ENCODE data around the gene CABLES2.
"Not testable (repeated sequence)": the region's sequence is repeated elsewhere in the genome, so short reads cannot be mapped to it uniquely, and the experiment has no call there.

Gene CABLES2

DNA sequence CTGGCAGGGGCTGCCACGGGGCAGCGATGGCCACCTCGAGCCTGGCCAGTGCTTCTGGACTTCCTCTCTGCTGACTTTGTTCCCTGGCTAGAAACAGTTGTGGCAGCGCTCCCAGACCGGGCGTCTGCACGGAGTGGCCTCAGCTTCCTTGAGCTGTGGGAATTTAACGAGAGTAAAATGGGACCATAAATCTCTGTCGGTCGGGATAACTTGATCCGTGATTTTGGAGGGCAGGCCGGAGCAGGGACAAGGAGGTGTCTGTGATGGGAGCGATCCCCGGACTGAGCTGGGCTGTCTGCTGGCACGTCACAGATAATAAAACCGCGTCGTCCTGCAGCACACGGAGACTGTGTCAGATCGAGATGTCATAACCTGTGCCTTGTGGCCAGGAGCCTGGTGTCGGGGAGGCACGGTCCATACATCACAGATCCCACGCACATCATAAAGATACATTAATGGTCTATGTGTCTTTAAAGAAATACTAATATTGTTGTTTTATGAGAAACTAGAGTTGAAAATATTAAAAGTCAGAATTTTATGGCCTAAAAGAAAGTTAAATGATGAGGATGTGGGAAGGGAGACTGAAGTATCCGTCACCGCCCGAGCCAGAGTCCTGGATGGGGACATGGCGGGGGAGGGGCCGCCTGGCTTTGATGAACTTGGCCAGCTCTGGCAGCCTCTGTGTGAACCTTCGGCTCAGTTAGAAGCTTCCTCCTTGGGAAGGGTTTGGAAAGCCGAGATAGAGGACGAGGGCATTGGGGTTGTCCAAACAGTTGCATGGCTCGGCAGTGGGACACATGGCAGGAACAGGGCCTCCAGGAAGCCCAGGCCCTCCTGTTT is 26.8 kb upstream of the CABLES2 start:
- no peak for DNase-seq

DNA sequence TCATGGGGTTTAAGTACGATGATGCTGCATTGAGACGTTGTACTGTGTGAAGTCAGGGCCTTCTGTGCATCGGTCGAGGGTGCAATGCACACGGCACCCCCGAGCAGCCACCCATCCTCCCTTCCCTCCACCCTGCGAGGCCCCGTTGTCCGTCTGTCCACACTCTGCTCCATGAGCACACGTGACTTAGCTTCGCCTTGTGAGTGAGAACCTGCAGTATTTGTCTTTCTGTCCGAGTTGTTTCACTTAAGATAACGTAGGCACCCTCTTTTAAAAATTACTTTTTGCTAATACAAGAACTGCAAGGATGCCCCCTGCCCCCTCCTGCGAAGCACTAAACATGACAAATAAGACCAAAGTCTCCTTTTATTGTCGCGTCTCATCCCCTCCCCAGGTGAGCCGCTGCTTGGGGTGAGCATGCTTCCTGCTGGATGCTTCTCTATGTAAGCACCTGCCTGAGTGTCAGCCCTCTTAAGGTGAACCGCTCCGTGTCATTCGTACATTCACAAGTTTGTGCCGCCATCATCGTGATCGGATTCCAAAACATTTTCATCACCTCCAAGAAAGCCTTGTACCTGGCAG is 23.9 kb upstream of the CABLES2 start:
- no peak for DNase-seq

DNA sequence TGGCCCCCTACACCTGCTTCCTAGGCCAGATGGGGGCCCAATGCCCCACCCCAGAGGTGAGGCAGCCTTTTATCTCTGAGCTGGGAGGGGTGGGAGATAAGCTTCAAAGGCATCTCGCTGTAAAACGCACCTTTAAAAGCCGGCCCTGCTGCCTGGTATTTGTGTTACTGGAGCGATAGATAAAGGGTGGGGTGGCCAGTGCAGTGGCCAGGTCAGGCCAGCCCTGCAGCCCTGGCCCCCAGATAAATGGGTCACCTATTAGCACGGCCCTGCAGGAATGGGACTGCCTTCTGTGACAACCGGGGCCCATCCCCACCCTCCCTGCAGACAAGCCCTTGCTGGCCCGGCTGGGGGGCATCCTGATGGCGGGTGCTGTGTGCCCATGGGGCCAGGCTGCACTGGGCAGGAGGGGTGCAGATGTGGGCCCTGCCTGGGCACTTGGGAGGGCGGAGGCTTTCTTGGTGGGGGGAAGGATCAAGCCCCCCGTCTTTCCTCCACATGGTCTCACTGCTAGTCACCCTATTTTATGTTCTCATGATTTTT is 23.3 kb upstream of the CABLES2 start:
- DNase-seq = no peak

DNA sequence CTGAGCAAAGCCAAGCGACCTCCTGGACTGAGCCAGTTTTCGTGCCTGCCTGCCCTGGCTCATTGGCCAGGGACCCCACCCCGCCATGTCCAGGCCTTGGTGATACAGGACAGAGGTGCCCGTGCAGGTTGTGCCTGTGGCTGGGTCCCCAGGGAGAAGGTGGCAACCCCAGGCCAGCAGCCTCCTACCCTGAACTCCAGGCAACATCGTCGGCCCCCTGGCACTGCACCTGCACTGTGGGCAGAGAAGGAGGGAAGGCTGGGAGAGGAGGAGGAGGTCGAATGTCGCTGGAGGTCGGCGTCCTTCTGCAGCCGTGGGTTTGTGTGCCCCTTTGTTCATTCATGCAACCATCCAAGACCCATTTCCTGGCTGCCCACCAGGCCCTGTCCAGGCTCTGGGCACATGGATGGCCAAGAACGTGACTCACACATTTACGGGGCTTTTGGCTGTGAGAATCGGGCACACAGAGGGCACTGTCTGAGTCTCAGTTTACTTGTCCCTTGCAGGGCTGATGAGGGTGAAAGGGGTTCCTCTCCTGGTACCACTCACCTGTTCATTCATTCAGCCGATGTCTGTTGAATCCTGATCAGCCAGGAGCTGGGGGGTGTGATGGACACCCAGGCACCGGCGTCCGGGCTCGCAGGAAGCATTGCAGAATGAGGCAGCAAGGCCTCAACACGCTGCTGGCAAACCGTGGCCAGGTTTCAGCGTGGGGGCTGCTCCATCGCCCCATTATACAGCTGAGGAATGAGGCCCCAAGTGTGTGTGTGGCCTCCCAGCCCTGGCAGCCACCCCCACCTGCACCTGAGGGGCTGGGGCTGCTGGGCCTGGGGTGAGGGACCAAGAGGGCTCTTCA is 22.6 kb upstream of the CABLES2 start:
- no peak for DNase-seq

DNA sequence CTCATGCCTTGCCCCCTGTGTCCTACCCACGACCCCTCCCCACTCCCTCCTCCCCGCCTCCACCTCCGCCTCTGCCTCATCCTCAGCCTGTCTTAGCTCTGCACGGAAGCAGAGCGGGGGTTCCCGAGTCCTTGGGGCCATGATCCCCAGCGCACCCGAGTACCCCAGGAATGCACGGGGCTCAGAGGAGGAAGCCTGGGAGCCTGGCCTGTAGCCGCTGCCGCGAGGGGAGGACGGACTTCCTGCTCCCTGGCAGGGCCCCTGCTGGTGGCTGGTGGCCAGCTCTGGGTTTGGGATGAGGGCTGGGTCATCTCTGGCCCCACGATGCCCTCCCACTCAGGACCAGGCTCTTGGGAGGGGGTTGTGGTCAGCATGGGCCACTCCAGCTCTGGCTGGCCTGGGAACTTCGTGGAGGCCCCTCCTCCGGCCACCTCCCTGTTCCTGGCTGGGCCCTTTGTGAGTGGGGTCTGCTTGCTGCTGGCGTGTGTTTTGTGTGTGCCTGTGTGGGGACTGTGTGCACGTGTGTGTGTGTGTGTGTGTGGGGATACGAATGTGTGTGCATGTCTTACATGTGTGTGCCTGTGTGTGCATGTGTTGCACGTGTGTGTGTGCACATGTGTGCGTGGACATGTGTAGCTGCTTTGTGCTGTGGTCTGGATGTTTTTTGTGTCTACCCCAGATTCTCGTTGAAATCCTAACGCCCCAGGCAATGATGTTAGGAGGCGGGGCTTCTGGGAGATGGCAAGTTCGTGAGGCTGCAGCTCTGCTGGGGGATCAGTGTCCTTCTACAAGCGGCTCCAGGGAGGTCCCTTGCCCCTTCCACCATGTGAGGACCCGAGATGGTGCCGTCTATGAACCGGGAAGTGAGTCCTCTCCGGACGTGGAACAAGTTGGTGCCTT is 21.6 kb upstream of the CABLES2 start:
- DNase-seq = no peak

DNA sequence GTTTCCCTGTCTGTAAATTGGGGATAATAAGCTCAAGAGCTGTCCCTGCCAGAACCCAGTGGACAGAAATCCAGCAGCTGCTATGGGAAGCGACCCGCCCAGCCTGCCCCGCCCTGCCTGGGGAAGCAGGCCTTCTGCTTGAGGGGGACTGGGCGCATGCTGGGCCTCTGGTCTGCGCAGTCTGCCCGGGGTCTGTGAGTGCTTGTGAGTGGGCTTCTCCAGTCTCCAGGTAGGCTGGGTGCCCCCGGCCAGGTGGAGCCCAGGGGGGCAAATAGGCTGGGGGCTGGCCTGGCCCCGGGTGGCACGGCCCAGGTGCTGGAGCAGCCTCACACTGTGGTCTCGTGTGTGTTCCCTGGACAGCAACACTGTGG is 20.9 kb upstream of the CABLES2 start:
- no peak for DNase-seq

DNA sequence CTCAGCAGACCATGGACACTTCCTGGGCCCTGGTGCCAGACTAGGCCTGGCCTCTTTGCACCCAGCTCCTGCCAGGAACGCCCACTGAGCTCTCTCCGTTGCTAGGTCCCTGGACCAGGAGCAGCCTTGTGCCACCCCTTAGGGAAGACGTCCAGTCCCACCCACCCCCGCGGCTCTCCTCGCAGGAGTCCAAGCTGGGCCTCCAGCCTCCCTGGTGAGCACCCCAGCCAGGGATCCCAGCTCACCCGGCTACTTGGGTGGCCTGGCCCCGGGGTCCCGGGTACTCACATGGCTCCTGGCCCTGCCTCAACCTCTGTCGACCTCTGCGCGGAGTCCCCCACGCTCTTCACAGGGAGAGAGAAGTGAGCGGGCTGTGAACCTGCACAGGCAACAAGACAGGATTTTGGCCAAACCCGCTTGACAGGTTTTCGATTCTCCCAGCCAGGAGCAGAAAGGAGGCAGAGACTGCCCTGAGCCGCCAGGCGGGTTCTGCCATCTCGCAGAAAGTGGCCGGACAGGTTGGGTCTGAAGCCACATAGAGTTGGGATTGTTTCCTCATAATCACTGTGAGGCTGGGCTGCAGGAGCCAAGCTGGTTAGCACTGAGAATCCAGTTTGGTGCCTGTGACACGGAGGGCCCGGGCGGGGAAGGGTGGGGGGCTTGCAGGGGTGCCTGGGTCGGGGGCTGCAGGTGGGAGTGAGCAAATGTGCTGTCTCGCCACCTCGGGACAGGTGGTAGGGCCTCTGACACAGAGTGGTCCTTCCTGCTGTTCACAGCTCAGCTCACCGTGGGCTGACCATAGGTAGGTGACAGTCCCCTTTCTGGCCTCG is 20.3 kb upstream of the CABLES2 start, which contains the start of gene RBBP8NL:
Gene RBBP8NL (minus strand): TSS at position 368 of the 830 bp plus-strand sequence. CDS start 7,892 bp downstream, outside the sequence.
- no peak for DNase-seq

DNA sequence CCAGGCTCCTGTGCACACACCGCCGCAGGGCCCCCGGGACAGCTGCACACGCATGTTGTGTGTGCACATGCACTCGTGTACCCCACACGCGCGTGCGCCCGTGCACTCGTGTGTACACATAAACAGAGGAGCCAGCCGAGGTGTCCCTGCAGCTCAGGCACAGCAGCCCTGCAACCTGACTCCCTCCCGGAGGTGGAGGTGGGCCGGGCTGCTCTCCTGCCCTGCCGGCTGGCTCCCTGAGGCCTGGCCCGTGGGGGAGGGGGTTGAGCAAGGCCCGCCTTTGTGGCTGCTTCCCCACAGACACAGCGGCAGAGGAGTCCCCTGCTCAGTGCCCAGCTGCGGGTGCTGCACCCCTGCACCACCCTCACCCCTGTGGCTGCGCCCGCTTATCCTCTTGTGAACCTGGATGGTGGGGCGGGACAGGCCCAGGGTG is 19.6 kb upstream of the CABLES2 start:
- DNase-seq = no peak

DNA sequence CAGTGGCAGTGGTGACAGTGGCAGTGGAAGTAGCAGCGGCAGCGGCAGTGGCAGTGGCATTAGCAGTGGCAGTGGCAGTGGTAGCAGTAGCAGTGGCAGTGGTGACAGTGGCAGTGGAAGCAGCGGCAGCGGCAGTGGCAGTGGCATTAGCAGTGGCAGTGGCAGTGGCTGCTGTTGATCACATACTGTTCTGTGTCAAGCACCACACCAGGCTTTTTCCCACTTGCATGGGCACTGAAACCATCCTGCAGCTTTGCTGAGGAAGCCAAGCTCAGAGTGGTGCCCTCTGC is 18.9 kb upstream of the CABLES2 start:
- not testable (repeated sequence) for DNase-seq

DNA sequence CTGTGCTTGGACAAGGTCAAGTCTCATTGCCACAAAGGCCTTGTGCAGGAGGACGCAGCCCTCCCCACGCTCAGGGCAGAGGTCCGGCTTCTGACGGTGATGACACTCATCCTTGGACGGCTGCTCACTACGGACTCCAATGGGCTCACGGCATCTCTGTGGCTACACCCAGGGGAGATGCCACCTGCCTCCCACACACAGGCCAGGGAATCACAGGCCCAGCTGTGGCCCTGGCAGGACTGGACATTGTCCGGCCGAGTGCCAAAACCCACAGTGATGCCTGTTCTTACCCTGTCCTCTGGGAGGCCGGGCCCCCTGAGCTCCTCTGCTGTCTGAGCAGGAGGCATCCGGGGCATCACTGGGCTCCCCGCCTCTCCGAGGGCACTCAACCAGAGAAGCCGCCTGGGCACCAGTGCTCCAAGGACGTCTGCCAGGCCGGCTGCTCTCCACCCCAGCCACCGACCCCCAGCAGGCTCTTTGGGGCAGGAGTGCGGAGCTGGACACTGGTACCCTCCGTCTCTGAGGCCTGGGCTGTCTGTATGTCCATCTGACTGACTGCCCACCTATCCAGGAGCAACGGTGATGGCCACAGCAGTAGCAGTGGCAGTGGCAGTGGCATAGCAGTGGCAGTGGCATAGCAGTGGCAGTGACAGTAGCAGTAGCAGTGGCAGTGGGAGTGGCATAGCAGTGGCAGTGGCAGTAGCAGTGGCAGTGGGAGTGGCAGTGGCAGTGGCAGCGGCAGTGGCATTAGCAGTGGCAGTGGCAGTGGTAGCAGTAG is 18.4 kb upstream of the CABLES2 start:
- DNase-seq = no peak

DNA sequence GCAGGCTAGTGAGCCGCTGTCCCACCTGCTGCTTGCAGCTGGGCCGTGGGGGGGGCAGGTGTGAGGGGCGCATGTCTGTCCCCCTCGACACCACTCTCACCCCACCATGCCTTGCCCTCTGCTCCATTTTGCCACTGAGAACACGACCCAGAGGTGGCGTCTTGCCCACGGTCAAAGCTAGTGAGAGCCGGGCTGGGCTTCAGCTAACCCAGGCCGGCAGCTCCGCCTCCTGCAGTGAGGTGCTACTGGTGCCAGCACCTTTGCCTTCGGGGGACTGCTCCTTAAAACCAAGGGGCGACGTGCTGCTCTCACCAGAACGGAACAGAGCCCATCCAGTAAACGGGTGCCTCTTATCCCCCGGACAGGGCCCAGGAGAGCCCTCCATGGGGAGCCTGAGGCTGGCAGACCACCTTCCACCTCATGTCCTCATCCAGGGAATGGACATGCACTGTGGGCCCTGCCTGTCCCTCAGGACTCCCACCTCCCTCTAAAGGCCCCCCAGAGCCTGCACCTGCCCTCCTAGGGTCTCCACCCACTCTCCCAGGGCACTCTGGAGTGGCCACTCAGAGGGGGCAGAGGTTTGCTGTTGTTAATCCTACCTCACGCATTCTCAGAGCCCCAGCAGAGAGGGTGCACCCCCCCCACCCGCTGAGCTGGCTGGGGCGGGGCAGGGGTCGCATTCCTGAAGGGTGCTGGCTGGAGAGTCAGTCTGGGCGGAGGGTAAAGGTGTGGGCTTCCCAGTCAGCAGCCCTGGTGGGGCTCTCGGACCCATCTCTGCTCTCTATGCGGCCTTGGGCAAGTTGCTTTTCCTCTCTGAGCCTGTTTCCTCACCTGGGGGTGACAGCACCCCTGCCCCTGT is 17.4 kb upstream of the CABLES2 start:
- no peak for DNase-seq

DNA sequence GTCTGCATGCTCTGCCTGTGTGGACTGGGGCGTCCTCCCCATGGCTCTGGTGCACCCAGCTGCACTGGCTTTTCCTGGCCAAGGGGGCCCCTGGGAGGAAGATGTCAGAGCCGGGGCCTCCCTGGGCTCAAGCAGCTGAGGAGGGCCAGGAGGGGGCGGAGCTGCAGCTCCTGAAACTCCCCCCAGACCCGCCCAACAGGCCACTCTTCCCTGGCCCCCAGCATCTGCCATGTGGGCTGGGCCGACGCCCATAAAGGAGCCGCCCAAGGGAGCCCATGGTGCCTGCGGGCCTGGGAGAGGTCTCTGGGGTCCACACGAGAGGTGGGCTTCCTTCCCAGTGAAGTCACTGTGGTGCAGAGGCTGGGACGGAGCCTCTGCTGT is 16.2 kb upstream of the CABLES2 start:
- DNase-seq = no peak

DNA sequence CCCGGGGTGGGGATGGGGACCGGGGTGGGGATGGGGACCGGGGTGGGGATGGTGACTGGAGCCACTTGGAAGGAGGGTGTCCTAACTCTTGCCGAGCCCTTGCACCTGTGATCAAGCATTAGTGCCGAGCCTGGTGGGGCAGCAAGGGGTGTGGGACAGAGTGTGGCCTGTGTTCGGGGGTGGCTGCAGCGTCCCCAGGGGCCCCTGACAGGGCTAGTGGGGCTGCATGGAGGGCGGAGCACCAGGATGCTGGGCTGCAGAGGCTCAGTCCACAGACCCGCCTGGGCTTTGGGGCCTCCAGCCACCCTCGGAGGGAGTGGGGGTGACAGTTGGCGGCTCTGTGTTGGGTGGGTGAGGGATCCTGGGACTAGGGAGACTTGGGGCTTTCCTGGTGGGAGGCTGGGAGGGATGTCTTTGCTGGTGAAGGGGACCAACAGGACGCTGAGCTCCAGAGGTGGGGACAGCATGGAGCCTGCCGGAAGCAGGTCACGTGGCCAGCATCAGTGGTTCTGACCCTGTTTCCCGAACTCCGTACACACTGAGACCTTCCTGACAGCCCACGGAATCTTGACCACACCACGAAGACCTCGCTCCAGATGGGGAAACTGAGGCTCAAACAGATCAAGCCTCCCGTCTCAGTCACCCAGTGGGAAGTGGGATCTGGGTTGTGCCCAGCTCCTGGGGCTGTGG is 15.7 kb upstream of the CABLES2 start:
- DNase-seq = no peak

DNA sequence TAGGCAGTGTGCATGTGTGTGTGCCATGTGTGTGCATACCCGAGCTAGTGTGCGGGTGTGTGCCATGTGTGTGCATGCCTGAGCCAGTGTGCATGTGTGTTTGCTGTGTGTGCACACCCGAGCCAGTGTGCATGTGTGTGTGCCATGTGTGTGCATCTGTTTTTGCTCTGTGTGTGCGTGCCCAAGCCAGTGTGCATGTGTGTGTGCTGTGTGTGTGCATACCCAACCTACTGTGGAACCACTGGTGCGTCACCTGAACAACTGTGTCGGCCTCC is 14.6 kb upstream of the CABLES2 start:
- DNase-seq = no peak

DNA sequence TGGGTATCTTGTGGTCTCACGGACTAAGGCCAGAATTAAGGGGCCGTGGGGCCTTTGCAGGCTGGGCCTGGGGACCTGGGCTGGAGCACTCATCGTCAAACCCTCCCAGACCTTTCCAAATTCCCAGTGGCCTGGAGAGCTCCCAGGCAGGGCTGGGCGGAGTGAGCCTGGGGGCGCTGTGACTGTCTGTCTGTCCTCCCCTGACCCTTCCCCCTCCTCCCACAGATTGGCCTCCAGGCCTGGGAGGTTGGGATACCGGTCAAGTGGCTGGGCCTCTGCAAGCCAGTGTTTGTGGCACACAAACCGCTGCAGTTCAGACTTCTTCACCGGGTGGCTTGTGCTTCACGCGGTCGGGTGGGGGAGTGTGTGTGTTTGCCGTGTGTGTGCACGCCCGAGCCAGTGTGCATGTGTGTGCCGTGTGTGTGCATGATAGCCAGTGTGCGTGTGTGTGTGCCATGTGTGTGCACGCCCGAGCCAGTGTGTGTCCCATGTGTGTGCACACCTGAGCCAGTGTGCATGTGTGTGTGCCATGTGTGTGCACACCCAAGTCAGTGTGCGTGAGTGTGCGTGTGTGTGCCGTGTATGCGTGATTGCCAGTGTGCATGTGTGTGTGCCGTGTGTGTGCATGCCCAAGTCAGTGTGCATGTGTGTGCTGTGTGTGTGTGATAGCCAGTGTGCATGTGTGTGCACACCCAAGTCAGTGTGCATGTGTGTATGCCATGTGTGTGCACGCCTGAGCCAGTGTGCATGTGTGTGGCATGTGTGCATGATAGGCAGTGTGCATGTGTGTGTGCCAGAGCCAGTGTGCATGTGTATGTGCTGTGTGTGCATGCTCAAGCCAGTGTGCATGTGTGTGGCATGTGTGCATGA is 14.0 kb upstream of the CABLES2 start:
- no peak for DNase-seq

DNA sequence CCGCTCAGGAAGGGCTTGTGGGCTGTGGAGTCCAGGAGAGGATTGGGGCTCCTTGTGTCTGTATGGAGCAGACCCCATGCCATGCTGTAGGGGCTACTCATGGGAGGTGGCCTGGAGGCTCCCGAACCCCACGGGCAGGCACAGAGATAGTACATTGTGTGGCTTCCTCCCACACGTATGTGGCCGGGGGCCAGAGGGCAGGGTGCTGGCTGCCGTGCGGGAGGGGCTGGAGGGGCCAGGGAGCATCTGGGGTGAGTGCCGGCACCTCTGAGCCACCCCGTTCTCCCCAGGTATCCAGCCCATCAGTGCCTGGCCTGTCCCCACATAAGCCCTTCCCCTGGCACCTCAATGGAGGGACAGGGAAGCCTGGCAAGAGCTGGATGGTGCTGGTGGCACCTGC is 12.7 kb upstream of the CABLES2 start:
- no peak for DNase-seq

DNA sequence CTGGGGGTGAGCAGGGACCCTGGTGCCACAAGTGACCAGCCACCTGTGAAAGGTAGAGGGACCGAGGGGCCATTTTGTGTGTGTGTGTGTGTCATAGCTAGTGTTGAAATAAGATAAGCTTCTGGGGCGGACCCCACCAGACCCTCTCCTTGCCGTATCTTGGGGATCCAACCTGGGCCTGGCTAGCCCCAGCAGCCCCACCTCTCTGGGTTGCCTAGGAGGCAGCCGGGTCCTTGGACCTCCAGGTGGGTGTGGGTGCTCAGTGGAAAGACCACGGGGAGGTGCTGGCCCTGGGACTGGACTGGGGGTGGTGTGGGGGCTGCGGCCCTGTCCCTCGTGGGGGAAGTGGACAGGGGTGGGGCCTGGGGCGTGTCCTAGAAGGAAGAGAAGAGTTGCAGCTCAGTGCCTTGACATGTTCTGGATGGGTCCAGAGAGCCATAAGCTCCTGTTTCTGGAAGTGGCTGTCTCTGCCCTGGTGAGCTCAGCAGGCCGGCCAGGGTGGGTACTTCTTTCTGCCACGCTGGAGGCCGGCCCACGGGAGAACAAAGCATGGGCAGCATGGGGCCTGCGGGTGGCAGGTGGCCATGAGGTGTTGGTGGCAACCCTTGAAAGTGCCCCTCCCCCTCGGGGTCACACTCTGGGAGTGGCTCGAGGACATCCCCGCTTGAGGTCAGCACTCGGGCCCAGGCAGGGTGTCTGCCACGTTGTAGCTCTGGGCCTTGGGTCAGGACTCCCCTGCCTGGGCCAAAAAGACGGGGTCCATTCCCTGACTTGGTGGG is 11.8 kb upstream of the CABLES2 start:
- no peak for DNase-seq

Data from activated T-cell treated with anti-CD3 and anti-CD28 coated beads for 4 hours (primary cell).